Measurements from ENCODE around the gene KCNAB1. TPM values are rescaled to one million over a fixed set of nuclear protein-coding genes. Genes with fewer than 3 reads are reported as not detected.
"Not testable (repeated sequence)": the region's sequence is repeated elsewhere in the genome, so short reads cannot be mapped to it uniquely, and the experiment has no call there.

KCNAB1 gene
- total RNA-seq, 1 donor from 2014 or later, result 3.9 TPM

- intact Hi-C loops (cut with DNase I), result no loop called here
- Histone ChIP-seq H3K36me3 (no peaks in the 10 kb centered on the region), H3K27me3 (no peaks in the 10 kb centered on the region), H3K4me1 (no peaks in the 10 kb centered on the region), H3K27ac (no peak overlapping the region), H3K4me3 (no peak overlapping the region), H3K9me3 (no peaks in the 10 kb centered on the region)
- no peak for DNase-seq (ENCODE audit: extremely low spot score in 2 of 2)
- no peak for TF ChIP-seq POLR2AphosphoS5 (IDR thresholded peaks at IDR 0.05; ENCODE audit: insufficient read depth in 1 of 2, low read depth in 1 of 2)
These were observed 110.0 kb downstream of the KCNAB1 start for GRCh38 chr3:156230278-156230900.

DNA sequence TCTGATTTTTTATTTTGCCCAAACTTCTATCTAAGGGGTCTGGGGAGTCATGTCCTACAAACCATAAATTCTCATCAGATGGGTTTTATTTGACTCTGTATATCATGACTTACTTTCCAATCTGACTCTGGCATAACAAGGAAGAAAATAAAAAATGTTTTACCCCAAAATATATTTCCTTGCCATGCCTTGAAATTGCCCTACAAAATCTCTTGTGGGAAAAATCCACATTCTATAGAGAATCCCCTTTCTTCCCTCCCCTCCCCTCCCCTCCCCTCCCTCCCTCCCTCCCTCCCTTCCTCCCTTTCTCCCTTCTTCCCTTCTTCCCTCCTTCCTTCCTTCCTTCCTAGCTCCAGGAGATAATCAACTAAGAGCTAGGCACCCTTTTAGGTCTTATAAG lies 110.8 kb downstream of the KCNAB1 start:
- H3K36me3 ChIP-seq; H3K4me1 ChIP-seq; intact Hi-C loops (cut with DNase I): not testable (repeated sequence)

DNA sequence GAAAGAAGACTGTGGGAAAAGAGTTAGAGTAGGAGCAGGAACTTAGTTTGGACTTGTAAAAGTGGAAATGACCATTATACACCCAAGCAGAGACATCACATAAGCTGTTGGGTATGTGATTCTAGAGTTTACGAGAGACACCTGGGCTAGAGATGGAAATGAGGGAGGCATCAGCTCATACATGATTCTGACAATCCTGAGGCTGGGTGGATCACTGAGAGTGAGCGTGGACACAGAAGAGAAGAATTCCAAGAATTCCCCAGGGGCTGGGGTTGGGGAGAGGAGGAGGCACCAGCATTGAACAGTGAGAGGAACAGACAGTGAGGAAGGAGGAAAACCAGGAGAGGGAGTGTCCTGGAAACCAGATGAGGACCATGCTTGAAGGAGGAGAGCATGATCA lies 113.5 kb downstream of the KCNAB1 start:
- Histone ChIP-seq H3K4me3 (no peak overlapping the region), H3K9me3 (no peaks in the 10 kb centered on the region), H3K36me3 (no peaks in the 10 kb centered on the region), H3K27ac (no peak overlapping the region), H3K27me3 (no peaks in the 10 kb centered on the region), H3K4me1 (no peaks in the 10 kb centered on the region)
- DNase-seq (ENCODE audit: extremely low spot score in 2 of 2), result no peak
- intact Hi-C loops (cut with DNase I), result no loop called here
- TF ChIP-seq CTCF (IDR thresholded peaks at IDR 0.05), result no peak
- no peak for TF ChIP-seq POLR2A (IDR thresholded peaks at IDR 0.05)
- no peak for TF ChIP-seq POLR2AphosphoS5 (IDR thresholded peaks at IDR 0.05; ENCODE audit: insufficient read depth in 1 of 2, low read depth in 1 of 2)

More for the DNA sequence above, 110.8 kb downstream of the KCNAB1 start:
- not testable (repeated sequence) for H3K27ac ChIP-seq; H3K9me3 ChIP-seq; H3K4me3 ChIP-seq; DNase-seq (ENCODE audit: extremely low spot score in 2 of 2); H3K27me3 ChIP-seq

DNA sequence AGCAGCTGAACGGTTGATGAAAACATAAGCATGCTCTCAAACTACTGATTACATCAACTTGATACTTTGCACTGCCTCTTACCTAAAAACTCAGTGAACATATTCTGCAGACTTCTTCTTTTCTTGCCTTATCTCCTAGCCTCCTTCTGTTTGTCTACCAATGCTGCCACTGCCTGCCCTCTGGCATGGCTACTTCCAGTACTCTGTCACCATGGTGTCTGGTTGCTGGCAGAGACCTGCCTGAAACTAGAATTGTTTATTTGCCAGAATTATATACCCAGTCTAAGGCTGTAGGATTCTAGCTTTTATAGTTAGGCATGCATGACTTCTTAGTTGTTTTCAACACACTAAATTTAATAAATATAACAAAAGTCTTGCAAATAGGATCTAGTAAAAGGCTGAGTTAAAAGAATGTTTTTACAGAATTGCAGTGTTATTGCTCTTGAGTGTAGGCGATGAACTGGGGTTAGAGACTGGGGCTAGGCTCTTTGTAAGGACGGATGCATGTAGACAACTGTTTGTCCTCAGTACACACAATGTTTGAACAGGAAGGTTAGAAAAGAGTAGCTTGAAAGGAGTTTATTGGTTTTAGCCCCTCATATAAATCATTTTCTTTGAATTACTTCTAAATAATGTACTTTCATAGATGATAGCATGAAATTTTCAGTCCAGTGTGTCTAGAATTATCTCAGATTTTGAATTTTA lies 116.3 kb downstream of the KCNAB1 start:
- Histone ChIP-seq H3K9me3 (no peaks in the 10 kb centered on the region), H3K4me3 (no peak overlapping the region), H3K27me3 (no peaks in the 10 kb centered on the region), H3K4me1 (no peaks in the 10 kb centered on the region), H3K36me3 (no peaks in the 10 kb centered on the region), H3K27ac (no peak overlapping the region)
- no peak for TF ChIP-seq POLR2AphosphoS5 (IDR thresholded peaks at IDR 0.05; ENCODE audit: insufficient read depth in 1 of 2, low read depth in 1 of 2)
- TF ChIP-seq CTCF (IDR thresholded peaks at IDR 0.05), result no peak
- TF ChIP-seq POLR2A (IDR thresholded peaks at IDR 0.05), result no peak
- no peak for DNase-seq (ENCODE audit: extremely low spot score in 2 of 2)
- intact Hi-C loops (cut with DNase I), result no loop called here

DNA sequence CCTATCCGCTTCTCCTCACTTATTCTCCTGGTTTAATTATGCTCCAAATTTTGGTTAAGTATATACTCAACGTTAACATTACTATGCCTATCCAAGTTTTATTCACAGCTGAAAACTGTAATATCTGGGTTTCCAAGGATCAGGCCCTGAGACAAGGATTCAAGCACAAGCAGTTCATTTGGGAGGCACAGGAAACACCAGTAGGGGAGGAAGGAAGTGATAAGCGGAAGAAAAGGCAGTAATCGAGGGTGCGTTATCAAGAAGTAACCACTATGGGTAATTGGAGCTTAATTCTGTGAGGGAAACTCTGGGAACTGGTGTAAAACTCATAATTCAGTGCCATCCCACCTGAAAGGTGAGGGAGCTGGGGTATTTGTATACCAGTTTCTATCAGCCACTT lies 120.3 kb downstream of the KCNAB1 start:
- Histone ChIP-seq H3K27me3 (no peaks in the 10 kb centered on the region), H3K4me1 (no peaks in the 10 kb centered on the region), H3K4me3 (no peak overlapping the region), H3K27ac (no peak overlapping the region), H3K9me3 (no peaks in the 10 kb centered on the region), H3K36me3 (no peaks in the 10 kb centered on the region)
- intact Hi-C loops (cut with DNase I), result no loop called here
- DNase-seq (ENCODE audit: extremely low spot score in 2 of 2), result no peak
- TF ChIP-seq POLR2A (IDR thresholded peaks at IDR 0.05), result no peak

- no peak for DNase-seq (ENCODE audit: extremely low spot score in 2 of 2)
- intact Hi-C loops (cut with DNase I), result no loop called here
- no peaks in the 10 kb centered on the region for H3K36me3 ChIP-seq
- no peaks in the 10 kb centered on the region for H3K4me1 ChIP-seq
- no peak overlapping the region for H3K27ac ChIP-seq
- H3K9me3 ChIP-seq, result no peaks in the 10 kb centered on the region
- no peak overlapping the region for H3K4me3 ChIP-seq
- no peaks in the 10 kb centered on the region for H3K27me3 ChIP-seq
- TF ChIP-seq POLR2A (IDR thresholded peaks at IDR 0.05) (no peak), CTCF (IDR thresholded peaks at IDR 0.05) (no peak), POLR2AphosphoS5 (IDR thresholded peaks at IDR 0.05; ENCODE audit: insufficient read depth in 1 of 2, low read depth in 1 of 2) (no peak)
These were observed 126.8 kb downstream of the KCNAB1 start for GRCh38 chr3:156246961-156247725.
